Measurements from ENCODE around the gene TBATA.

Gene TBATA

GRCh38 chr10:70816220-70816894, 31.2 kb upstream of the TBATA start (continued):
- TF ChIP-seq ZNF37A (tag by site-specific recombination; IDR thresholded peaks at IDR 0.05) (no peak), ZFP3 (tag by site-specific recombination; IDR thresholded peaks at IDR 0.05; ENCODE audit: low read depth) (no peak), MZF1 (tag by site-specific recombination; IDR thresholded peaks at IDR 0.05; ENCODE audit: borderline replicate concordance) (peak; percentile 97), ZNF449 (tag by site-specific recombination; IDR thresholded peaks at IDR 0.05) (peak; percentile 69), PATZ1 (tag by site-specific recombination; IDR thresholded peaks at IDR 0.05) (peak; percentile 82), KLF1 (tag by site-specific recombination; IDR thresholded peaks at IDR 0.05) (peak; percentile 97), KLF10 (tag by site-specific recombination; IDR thresholded peaks at IDR 0.05) (peak; percentile 39), ZNF155 (tag by site-specific recombination; IDR thresholded peaks at IDR 0.05) (no peak), IKZF3 (tag by site-specific recombination; IDR thresholded peaks at IDR 0.05) (peak; percentile 86), BCL11A (tag by site-specific recombination; IDR thresholded peaks at IDR 0.05; ENCODE audit: low read depth) (0 out of 2 replicates have a peak, but pooled peaks have one; percentile 46), EGR2 (tag by site-specific recombination; IDR thresholded peaks at IDR 0.05; ENCODE audit: low read depth) (peak; percentile 89), ZNF398 (tag by site-specific recombination; IDR thresholded peaks at IDR 0.05) (peak; percentile 54; the same call in 1 of the 2 replicates), ZNF24 (tag by site-specific recombination; IDR thresholded peaks at IDR 0.05) (0 out of 2 replicates have a peak, but pooled peaks have one; percentile 45), ZNF785 (tag by site-specific recombination; IDR thresholded peaks at IDR 0.05) (no peak), ZXDB (tag by site-specific recombination; IDR thresholded peaks at IDR 0.05) (peak; percentile 54), SP3 (tag by site-specific recombination; IDR thresholded peaks at IDR 0.05) (peak; percentile 84), GLIS2 (tag by site-specific recombination; IDR thresholded peaks at IDR 0.05) (peak; percentile 74), ZBTB20 (tag by site-specific recombination; IDR thresholded peaks at IDR 0.05) (peak; percentile 92), ZNF10 (tag by site-specific recombination; IDR thresholded peaks at IDR 0.05) (0 out of 2 replicates have a peak, but pooled peaks have one; percentile 13), ZNF214 (tag by site-specific recombination; IDR thresholded peaks at IDR 0.05; ENCODE audit: borderline replicate concordance) (no peak), SP7 (tag by site-specific recombination; IDR thresholded peaks at IDR 0.05) (peak; percentile 69), ZNF26 (tag by site-specific recombination; IDR thresholded peaks at IDR 0.05) (no peak), FEZF1 (tag by site-specific recombination; IDR thresholded peaks at IDR 0.05) (0 out of 2 replicates have a peak, but pooled peaks have one; percentile 24), KLF8 (tag by site-specific recombination; IDR thresholded peaks at IDR 0.05) (peak; percentile 90), KLF7 (tag by site-specific recombination; IDR thresholded peaks at IDR 0.05; ENCODE audit: borderline replicate concordance) (peak; percentile 85), BCL11B (tag by site-specific recombination; IDR thresholded peaks at IDR 0.05; ENCODE audit: low read depth) (0 out of 2 replicates have a peak, but pooled peaks have one; percentile 24), ZNF626 (tag by site-specific recombination; IDR thresholded peaks at IDR 0.05) (no peak), SP2 (tag by site-specific recombination; IDR thresholded peaks at IDR 0.05) (peak; percentile 81), ZNF335 (tag by site-specific recombination; conservative IDR thresholded peaks at IDR 0.05) (peak; percentile 87), ZNF660 (tag by site-specific recombination; IDR thresholded peaks at IDR 0.05) (0 out of 2 replicates have a peak, but pooled peaks have one; percentile 42), ZNF366 (tag by site-specific recombination; conservative IDR thresholded peaks at IDR 0.05) (peak; percentile 60)
- TF ChIP-seq, protein P1, sequence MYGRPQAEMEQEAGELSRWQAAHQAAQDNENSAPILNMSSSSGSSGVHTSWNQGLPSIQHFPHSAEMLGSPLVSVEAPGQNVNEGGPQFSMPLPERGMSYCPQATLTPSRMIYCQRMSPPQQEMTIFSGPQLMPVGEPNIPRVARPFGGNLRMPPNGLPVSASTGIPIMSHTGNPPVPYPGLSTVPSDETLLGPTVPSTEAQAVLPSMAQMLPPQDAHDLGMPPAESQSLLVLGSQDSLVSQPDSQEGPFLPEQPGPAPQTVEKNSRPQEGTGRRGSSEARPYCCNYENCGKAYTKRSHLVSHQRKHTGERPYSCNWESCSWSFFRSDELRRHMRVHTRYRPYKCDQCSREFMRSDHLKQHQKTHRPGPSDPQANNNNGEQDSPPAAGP (tag by site-specific recombination; IDR thresholded peaks at IDR 0.05) = no peak; the same call in 1 of the 2 replicates
- TF ChIP-seq, protein P2, sequence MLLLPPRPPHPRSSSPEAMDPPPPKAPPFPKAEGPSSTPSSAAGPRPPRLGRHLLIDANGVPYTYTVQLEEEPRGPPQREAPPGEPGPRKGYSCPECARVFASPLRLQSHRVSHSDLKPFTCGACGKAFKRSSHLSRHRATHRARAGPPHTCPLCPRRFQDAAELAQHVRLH (tag by site-specific recombination; IDR thresholded peaks at IDR 0.05) = peak; percentile 72; the same call in 1 of the 2 replicates
